Measurements from ENCODE around the gene SERINC5.

The SERINC5 gene

DNA sequence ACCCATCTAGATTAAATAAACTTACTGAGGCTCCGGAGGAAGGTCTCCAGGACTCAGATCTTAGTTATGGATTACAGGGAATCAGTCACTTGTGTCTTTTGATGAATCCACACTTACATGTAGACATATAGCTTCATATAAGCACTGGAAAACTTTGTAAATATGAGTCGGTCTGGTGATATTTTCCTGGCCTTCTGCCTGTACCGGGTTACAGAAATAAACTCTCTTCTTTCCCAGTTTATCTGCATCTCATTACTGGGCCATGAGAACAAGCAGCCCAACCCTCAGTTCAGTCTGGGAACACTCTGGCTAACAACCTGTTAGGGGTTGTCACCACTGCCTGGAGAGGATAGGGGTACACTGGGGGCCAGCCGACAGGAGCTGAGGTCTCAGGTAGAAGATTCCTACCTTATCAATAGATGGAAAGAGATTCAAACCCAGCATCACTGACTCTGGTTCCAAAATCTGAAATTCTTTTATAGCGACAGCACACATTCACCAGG, 161.6 kb downstream of the SERINC5 start:
- no peak for DNase-seq (ENCODE audit: low spot score)

- DNase-seq (ENCODE audit: low spot score) = peak; percentile 24
These were observed 162.1 kb downstream of the SERINC5 start for GRCh38 chr5:80093796-80094195.

GRCh38 chr5:80092486-80093107, 163.3 kb downstream of the SERINC5 start:
- DNase-seq (ENCODE audit: low spot score) = no peak

GRCh38 chr5:80091792-80092192, 164.1 kb downstream of the SERINC5 start:
- peak; percentile 40 for DNase-seq (ENCODE audit: low spot score)

- DNase-seq (ENCODE audit: low spot score) = no peak
These were observed 165.0 kb downstream of the SERINC5 start for GRCh38 chr5:80090884-80091166.

- peak; percentile 74 for DNase-seq (ENCODE audit: low spot score)
These were observed 172.6 kb downstream of the SERINC5 start for GRCh38 chr5:80083101-80083890.

DNA sequence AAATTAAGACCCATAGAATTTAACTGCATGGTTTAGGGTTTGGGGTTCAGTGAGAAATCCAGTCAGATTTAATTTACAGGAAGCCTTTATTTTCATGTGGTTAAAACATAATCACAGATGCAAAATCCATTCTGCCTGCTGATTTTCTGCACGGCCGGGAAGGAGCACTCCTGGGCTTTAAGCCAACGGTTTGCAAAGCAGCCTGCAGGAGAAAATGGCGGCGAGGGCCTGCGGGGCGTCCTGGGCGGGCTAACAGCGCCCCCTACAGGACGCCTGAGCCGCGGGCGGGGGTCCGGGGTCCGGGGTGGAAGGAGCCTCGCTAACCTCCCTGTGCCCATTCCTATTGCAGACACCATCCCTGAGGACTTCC, 173.1 kb downstream of the SERINC5 start:
- DNase-seq (ENCODE audit: low spot score) = peak; percentile 76

DNA sequence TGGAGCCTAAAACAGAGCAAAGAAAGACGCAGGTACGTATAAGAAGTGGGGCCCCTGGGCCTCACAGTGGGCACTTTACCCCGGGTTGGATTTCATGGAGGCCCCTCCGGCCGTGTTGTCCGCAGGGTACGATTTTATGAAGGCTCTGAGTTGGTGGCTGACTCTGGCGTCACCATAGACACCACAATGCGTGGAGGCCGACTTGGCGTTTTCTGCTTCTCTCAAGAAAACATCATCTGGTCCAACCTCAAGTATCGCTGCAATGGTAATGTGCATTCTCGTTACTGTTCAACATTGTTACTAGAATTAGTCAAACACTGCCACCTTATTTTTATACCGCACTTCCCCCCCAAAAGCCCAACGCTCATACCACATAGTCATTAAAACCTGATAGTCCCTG, 173.6 kb downstream of the SERINC5 start:
- no peak for DNase-seq (ENCODE audit: low spot score)

DNA sequence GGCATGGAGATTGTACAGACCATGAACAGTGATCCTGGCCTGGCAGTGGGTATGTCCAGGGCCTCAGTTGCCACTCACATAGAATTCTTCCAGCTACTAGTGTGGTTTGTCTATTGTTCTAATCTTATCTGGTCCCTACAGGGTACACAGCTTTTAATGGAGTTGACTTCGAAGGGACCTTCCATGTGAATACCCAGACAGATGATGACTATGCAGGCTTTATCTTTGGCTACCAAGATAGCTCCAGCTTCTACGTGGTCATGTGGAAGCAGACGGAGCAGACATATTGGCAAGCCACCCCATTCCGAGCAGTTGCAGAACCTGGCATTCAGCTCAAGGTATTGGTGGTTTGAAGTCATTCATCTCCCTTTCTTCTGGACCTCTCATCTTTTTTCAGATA, 176.9 kb downstream of the SERINC5 start:
- no peak for DNase-seq (ENCODE audit: low spot score)

DNA sequence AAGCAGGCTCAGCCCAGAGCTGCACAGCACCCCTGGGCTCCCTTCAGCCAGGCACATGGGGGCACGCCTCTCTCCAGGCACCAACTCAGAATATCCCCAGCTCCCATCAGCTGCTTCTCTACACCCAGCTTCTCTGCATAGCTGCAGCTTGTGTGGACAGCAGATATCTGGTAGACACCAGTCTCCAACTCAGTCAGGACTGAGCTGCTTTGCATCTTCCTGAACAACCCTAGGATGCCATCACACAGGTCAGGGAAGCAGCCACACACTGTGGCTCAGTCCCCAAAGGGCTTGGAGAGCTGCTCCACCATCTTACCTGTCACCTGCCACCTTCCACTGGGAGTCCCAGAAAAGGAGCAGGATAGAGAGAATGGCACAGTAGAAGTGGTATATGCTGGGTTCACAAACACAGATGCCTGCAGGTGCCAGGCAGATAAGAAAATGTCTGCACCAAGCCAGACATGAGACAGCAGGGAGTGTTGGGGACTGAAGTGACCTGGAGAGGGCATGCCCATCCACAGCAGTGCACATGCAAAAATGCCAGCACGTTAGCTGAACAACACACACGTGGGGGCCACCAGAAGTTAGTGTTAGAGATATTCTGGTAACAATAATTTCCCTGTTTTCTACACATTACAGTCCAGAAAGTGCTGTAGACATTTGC, 178.7 kb downstream of the SERINC5 start:
- DNase-seq (ENCODE audit: low spot score) = no peak

GRCh38 chr5:80076131-80077050, 179.5 kb downstream of the SERINC5 start:
- DNase-seq (ENCODE audit: low spot score) = no peak

DNA sequence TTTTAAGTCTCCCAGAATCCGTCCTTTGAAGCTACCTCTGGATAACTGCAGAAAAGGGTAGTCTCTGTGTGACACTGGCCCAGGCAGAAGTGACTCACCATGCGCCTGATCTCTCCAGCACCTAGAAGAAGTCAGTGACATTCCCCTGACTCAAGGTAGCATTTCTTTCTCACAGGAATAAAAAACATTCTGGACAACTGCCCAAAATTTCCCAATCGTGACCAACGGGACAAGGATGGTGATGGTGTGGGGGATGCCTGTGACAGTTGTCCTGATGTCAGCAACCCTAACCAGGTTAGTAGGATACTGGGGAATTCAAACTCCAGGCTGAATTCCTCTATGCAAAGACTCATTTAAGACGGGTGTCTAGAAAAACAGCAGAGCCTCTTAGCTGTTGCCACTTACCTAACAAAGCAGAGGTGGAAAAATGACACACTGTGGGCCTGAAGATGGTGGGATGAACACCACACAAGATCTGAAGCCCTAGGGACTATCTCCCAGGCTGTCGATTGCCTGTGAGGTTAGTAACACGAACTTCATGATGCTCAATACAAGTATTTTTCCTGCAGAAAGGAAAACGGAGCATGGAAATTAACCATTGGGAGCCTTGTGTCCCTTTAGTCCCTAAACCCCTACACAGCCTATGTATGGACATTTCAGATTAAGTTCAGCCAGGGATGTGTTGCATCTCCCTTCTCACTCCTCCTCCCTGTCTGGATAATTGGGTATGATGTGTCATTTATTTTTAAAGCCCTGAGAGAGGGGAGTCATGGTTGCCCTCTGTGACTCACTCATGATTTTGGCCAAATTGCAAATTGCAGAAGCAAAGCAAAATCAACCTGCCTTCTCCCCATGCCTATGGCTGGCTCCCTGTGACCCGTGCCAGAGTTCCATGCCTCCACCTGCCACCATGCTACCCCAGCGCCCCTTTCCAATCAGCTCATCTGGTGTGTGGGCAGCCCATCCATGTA, 183.5 kb downstream of the SERINC5 start:
- DNase-seq (ENCODE audit: low spot score) = no peak

GRCh38 chr5:80071510-80072021, 184.3 kb downstream of the SERINC5 start:
- no peak for DNase-seq (ENCODE audit: low spot score)

GRCh38 chr5:80070338-80071056, 185.4 kb downstream of the SERINC5 start:
- DNase-seq (ENCODE audit: low spot score) = no peak

GRCh38 chr5:80069918-80070318, 185.9 kb downstream of the SERINC5 start:
- no peak for DNase-seq (ENCODE audit: low spot score)

DNA sequence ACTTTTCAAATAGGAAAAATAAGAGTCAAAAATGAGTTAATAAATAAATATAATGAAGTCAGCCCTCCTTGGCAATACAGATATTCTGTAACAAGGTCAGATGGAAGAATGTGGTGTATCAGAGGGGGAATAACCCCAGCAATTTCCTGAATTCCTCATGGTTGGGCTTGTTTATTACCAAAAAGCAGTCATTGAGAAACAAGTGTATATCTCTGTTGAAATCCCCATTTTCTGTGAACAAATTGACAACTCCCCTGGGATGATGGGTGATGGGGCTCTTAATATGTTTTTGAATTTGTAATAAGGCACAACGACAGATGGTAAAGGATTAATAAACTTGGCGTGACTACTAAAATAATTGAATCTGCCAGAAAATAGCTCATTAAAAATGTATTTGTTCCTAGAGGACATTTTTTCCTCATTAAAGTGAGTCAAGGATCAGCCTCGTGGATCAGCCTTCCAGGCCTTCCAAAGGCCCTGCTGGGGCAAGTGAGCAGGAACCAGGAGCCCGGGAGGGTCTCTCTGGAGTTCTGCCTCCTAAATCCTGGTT, 186.5 kb downstream of the SERINC5 start:
- DNase-seq (ENCODE audit: low spot score) = no peak

DNA sequence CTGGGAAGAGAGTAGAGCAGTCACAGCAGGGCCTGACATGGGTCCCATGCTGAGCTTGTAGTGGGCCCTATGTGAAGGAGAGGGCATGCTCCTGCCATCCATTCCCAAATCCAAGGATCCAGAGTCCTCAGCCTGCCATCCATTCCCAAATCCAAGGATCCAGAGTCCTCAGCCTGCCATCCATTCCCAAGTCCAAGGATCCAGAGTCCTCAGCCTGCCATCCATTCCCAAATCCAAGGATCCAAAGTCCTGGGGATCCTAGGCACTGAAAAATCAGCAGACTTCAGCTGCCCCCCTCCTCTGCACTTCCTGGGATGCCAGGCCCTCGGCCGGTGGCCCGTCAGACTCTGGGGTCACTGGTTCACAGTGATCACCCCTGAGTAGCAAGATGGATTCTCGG, 187.1 kb downstream of the SERINC5 start:
- no peak for DNase-seq (ENCODE audit: low spot score)

- no peak for DNase-seq (ENCODE audit: low spot score)
These were observed 187.6 kb downstream of the SERINC5 start for GRCh38 chr5:80068246-80068636.

GRCh38 chr5:80067531-80068245, 188.2 kb downstream of the SERINC5 start:
- no peak for DNase-seq (ENCODE audit: low spot score)
